RWPE2 (cell line): ENCODE measurements around the gene SH3PXD2A.

Source experiments
- ATAC-seq: fragments of 200-7000 bp; cut with Tn5 transposase; 3 replicates; pipeline ENCODE4 v1.9.1; 2021; ENCODE audit warnings: low read depth
- DNase-seq: peaks from one replicate; pipeline ENCODE4 v3.0.0-alpha.2; 2020; ENCODE audit warnings: low spot score
- H3K27ac ChIP-seq: fragments of 450-650 bp; 2 replicates; pipeline ENCODE4 v1.5.1; 2017; ENCODE audit warnings: mild to moderate bottlenecking; ENCODE audit not compliant: poor library complexity, severe bottlenecking
- H3K27me3 ChIP-seq: fragments of 250-450 bp; sonication (Bioruptor Pico); 2 replicates; pipeline ENCODE4 v1.5.1; 2021; ENCODE audit warnings: mild to moderate bottlenecking, moderate library complexity; ENCODE audit not compliant: insufficient read depth, poor library complexity, severe bottlenecking
- H3K36me3 ChIP-seq: fragments of 250-450 bp; sonication (Bioruptor Pico); 2 replicates; pipeline ENCODE4 v1.5.1; 2020; ENCODE audit warnings: low read depth, mild to moderate bottlenecking, moderate library complexity
- H3K4me1 ChIP-seq: fragments of 250-450 bp; sonication (Bioruptor Pico); 2 replicates; pipeline ENCODE4 v1.5.1; 2021; ENCODE audit warnings: mild to moderate bottlenecking, moderate library complexity; ENCODE audit not compliant: insufficient read depth, poor library complexity, severe bottlenecking
- H3K4me3 ChIP-seq: fragments of 250-450 bp; sonication (Bioruptor Pico); 2 replicates; pipeline ENCODE4 v1.5.1; 2021; ENCODE audit warnings: mild to moderate bottlenecking, moderate library complexity; ENCODE audit not compliant: severe bottlenecking
- H3K9me3 ChIP-seq: fragments of 250-450 bp; sonication (Bioruptor Pico); 2 replicates; pipeline ENCODE4 v1.5.1; 2021; ENCODE audit warnings: mild to moderate bottlenecking, moderate library complexity; ENCODE audit not compliant: severe bottlenecking
- TF ChIP-seq, protein P1 (sequence below): fragments of 450-650 bp; IDR thresholded peaks from one replicate; pipeline ENCODE4 v1.5.1; 2017; ENCODE audit warnings: mild to moderate bottlenecking, moderate library complexity; ENCODE audit not compliant: poor library complexity, severe bottlenecking

The SH3PXD2A gene

DNA sequence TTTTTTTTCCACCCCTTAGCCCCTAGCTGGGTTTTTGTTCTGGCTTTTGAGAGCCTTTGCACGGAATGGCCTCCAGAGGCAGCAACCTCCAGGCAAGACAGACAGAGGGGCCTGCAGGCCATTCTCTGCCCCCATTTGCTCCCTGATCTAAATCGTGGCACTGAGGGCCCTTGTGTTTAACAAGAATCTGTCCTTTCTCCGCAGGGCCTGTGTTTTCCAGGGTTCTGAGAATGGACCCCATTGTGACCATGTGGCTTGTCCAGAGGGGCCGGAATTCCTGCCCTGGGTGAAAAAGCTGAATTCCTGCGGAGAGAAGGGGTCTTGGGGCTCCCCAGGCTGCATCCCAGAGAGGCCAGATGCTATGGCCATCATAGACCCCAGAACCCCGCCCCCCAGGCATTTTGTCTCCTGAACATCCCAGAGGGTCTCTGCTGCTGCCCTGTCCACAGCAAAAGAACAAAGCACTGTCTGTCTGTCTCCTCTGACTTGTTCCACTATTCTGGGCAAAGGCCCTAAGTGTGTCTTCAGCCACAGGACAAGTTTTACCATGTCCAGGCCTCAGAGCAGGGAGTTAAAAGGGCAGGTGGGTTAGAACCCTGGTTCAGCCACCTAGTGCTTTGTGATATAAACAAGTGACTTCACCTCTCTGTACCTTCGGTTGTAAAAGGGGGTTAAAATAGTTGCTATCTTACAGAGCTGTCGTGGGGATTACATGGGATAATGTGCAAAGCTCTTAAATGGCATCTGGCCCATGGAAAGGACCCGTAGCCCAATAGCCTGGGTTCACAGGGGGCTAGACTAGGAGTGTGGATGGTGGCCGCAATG is 155.6 kb downstream of the SH3PXD2A start:
- Histone ChIP-seq H3K4me3 (no peak overlapping the region), H3K9me3 (no peaks in the 10 kb centered on the region), H3K4me1 (peaks cover 23% of the 10 kb centered on the region), H3K36me3 (peaks cover 11% of the 10 kb centered on the region), H3K27me3 (no peaks in the 10 kb centered on the region), H3K27ac (peak overlapping the region; percentile 92)
- ATAC-seq (no peak), DNase-seq (no peak)
- TF ChIP-seq, protein P1, sequence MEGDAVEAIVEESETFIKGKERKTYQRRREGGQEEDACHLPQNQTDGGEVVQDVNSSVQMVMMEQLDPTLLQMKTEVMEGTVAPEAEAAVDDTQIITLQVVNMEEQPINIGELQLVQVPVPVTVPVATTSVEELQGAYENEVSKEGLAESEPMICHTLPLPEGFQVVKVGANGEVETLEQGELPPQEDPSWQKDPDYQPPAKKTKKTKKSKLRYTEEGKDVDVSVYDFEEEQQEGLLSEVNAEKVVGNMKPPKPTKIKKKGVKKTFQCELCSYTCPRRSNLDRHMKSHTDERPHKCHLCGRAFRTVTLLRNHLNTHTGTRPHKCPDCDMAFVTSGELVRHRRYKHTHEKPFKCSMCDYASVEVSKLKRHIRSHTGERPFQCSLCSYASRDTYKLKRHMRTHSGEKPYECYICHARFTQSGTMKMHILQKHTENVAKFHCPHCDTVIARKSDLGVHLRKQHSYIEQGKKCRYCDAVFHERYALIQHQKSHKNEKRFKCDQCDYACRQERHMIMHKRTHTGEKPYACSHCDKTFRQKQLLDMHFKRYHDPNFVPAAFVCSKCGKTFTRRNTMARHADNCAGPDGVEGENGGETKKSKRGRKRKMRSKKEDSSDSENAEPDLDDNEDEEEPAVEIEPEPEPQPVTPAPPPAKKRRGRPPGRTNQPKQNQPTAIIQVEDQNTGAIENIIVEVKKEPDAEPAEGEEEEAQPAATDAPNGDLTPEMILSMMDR = no peak

DNA sequence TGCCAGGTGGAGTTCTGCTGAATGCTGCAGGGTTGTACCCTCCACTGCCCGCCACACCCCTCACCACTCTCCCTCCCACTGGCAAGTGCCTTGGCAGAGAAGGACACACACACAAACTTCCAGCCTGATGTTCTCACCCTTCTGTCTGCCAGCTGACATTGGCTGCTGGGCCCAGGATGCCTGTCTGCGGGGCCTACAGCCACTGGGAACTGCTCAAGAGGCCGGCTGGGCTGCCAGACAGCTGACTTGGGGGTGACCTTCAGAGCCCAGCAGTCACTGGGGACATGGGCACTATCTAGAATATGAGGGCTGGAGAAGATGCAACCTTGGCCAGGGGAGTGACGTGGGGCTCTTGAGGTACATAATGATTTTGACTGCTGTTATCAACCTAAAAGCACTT is 157.1 kb downstream of the SH3PXD2A start:
- Histone ChIP-seq H3K27ac (peak overlapping the region; percentile 92), H3K36me3 (peaks cover 11% of the 10 kb centered on the region), H3K27me3 (no peaks in the 10 kb centered on the region), H3K9me3 (no peaks in the 10 kb centered on the region), H3K4me1 (peaks cover 23% of the 10 kb centered on the region), H3K4me3 (no peak overlapping the region)
- ATAC-seq (no peak), DNase-seq (no peak)
- TF ChIP-seq, protein P1 = no peak

DNA sequence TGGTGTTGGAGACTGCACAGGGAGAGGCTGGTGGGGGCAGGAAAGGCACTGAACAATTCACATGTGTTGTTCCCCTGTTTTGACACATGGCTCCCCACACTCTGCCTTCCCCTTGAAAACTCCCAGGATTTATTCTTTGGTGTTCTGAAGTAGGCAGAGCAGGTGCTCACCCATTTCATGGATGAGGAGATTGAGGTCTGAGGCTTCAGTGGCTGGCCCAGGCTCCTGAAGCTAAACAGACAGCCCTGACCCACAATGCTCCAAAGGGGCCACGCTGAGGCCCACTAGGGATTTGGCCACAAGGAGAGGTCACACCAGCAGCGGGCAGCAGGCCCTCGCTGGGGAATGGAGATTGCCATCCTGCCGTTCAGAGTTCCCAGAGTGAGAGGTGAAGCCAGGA is 157.6 kb downstream of the SH3PXD2A start:
- no peaks in the 10 kb centered on the region for H3K9me3 ChIP-seq
- H3K4me3 ChIP-seq = no peak overlapping the region
- H3K27me3 ChIP-seq = no peaks in the 10 kb centered on the region
- DNase-seq (no peak), ATAC-seq (no peak)
- peak overlapping the region; percentile 92 for H3K27ac ChIP-seq
- peaks cover 11% of the 10 kb centered on the region for H3K36me3 ChIP-seq
- H3K4me1 ChIP-seq = peaks cover 23% of the 10 kb centered on the region
- TF ChIP-seq, protein P1 = no peak

DNA sequence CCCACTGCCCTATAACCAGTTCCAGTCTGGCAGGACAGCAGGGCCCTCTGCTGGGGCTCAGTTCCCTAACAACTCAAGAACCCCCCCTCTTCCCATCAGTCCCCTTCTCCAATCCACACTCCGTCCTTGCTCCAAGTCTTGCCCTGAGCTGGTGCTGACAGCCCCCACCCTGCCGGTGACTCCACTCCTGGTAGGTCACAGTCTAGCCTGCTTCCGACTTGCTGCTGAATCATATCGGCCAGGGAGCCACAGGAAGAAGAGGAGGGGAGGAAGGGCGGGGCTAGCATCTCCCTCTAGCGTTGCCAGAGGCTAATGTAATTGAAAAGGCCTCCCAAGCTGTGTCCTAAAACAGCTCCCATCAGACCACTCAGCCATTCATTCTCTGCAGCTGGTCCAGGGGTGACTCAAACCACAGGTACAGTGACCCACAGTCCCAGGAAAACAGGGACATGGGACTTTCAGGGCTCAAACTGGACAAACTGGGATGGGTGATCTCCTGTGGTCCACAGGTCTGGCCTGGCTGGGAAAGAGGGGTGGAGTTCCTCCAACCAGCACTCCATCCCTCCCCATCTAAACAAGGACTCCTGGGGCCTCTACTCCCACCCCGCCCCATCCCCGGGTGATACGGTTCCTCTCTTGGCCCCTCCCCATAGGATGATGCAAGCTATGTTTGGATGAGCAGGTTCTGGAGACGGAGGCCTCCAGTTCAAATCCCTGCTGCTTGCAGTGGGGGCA is 158.8 kb downstream of the SH3PXD2A start:
- TF ChIP-seq, protein P1 = peak; percentile 52
- peaks cover 14% of the 10 kb centered on the region for H3K36me3 ChIP-seq
- no peaks in the 10 kb centered on the region for H3K9me3 ChIP-seq
- DNase-seq = peak; percentile 91
- H3K4me1 ChIP-seq = peaks cover 23% of the 10 kb centered on the region
- no peaks in the 10 kb centered on the region for H3K27me3 ChIP-seq
- no peak overlapping the region for H3K4me3 ChIP-seq
- peak overlapping the region; percentile 92 for H3K27ac ChIP-seq
- ATAC-seq = peak; percentile 87
